ENCODE data around the gene ZBTB40. TPM values are rescaled to one million over a fixed set of nuclear protein-coding genes. Genes with fewer than 3 reads are reported as not detected.

ZBTB40 gene
- polyA plus RNA-seq, 2 of the 4 experiments (the other 2 are of a cell fraction): 6.2 to 7.0 TPM

GRCh38 chr1:22550021-22550420 lies 98.4 kb downstream of the ZBTB40 start:
- WGBS (ENCODE audit: missing lambda C conversion rate): 68% methylated on average over 10 of the region's 11 CpGs
- no peak for DNase-seq (ENCODE audit: low read depth in 1 of 2, low spot score in 1 of 2)
- FAIRE-seq: no peak
- Histone ChIP-seq H3K4me1 (no peaks in the 10 kb centered on the region), H3K9me3 (no peaks in the 10 kb centered on the region), H3K4me2 (no peak overlapping the region), H3K27ac (no peak overlapping the region), H3K4me3 (no peak overlapping the region)
- TF ChIP-seq JUNB (IDR thresholded peaks at IDR 0.05): no peak
- TF ChIP-seq ZC3H11A (IDR thresholded peaks at IDR 0.05): no peak
- TF ChIP-seq FOSL2 (IDR thresholded peaks at IDR 0.05): no peak
- no peak for TF ChIP-seq FOSL2 (CRISPR knock-in tag; IDR thresholded peaks at IDR 0.05)
- no peak for TF ChIP-seq RNF2 (IDR thresholded peaks at IDR 0.05; ENCODE audit: borderline replicate concordance, low read depth)
- TF ChIP-seq NPAS2 (CRISPR knock-in tag; IDR thresholded peaks at IDR 0.05; ENCODE audit: borderline replicate concordance): no peak
- no peak for TF ChIP-seq ESRRA (IDR thresholded peaks at IDR 0.05; ENCODE audit: borderline replicate concordance, low read length)
- no peak for TF ChIP-seq HEYL (CRISPR knock-in tag; IDR thresholded peaks at IDR 0.05)
- TF ChIP-seq CEBPB (IDR thresholded peaks at IDR 0.05): no peak
- TF ChIP-seq SMC3 (IDR thresholded peaks at IDR 0.05): no peak
- no peak for TF ChIP-seq BCL3 (IDR thresholded peaks at IDR 0.05)
- ATAC-seq: no peak
- ChIA-PET POLR2A (no interaction called here), CTCF (no interaction called here)

- FAIRE-seq (no peak), ATAC-seq (no peak), DNase-seq (ENCODE audit: low read depth in 1 of 2, low spot score in 1 of 2) (no peak)
- WGBS (ENCODE audit: missing lambda C conversion rate): 56% methylated on average over 12 of the region's 17 CpGs
- H3K4me1 ChIP-seq: no peaks in the 10 kb centered on the region
- H3K27ac ChIP-seq: no peak overlapping the region
- POLR2A ChIA-PET: no interaction called here
- H3K4me2 ChIP-seq: no peak overlapping the region
- CTCF ChIA-PET: no interaction called here
- no peaks in the 10 kb centered on the region for H3K9me3 ChIP-seq
- no peak overlapping the region for H3K4me3 ChIP-seq
- TF ChIP-seq MAX (IDR thresholded peaks at IDR 0.05): no peak
- TF ChIP-seq TFCP2L1 (CRISPR knock-in tag; IDR thresholded peaks at IDR 0.05): no peak
- TF ChIP-seq GATA3 (IDR thresholded peaks at IDR 0.05; ENCODE audit: borderline replicate concordance): no peak
- TF ChIP-seq HES2 (IDR thresholded peaks at IDR 0.05): no peak
- no peak for TF ChIP-seq ZFP36 (IDR thresholded peaks at IDR 0.05; ENCODE audit: borderline replicate concordance, partially characterized antibody)
- TF ChIP-seq MAFK (IDR thresholded peaks at IDR 0.05; ENCODE audit: partially characterized antibody): no peak
- no peak for TF ChIP-seq SREBF2 (IDR thresholded peaks at IDR 0.05)
- TF ChIP-seq JUNB (IDR thresholded peaks at IDR 0.05): no peak
- no peak for TF ChIP-seq HEYL (CRISPR knock-in tag; IDR thresholded peaks at IDR 0.05)
- TF ChIP-seq CHD2 (IDR thresholded peaks at IDR 0.05; ENCODE audit: low read length, partially characterized antibody): no peak
- TF ChIP-seq E2F6 (IDR thresholded peaks at IDR 0.05; ENCODE audit: borderline replicate concordance, low read depth): no peak
- no peak for TF ChIP-seq EHMT2 (IDR thresholded peaks at IDR 0.05; ENCODE audit: low read depth)
- no peak for TF ChIP-seq CEBPB (IDR thresholded peaks at IDR 0.05)
- TF ChIP-seq KDM1A (IDR thresholded peaks at IDR 0.05; ENCODE audit: low read depth): no peak
- no peak for TF ChIP-seq JUN (IDR thresholded peaks at IDR 0.05)
- no peak for TF ChIP-seq HOXA7 (CRISPR knock-in tag; IDR thresholded peaks at IDR 0.05)
These were observed 99.9 kb downstream of the ZBTB40 start for GRCh38 chr1:22551591-22551990.

GRCh38 chr1:22552021-22552420 lies 100.4 kb downstream of the ZBTB40 start:
- FAIRE-seq: no peak
- Histone ChIP-seq H3K4me3 (no peak overlapping the region), H3K4me2 (no peak overlapping the region), H3K9me3 (no peaks in the 10 kb centered on the region), H3K4me1 (no peaks in the 10 kb centered on the region), H3K27ac (no peak overlapping the region)
- WGBS (ENCODE audit: missing lambda C conversion rate): 10% methylated on average over 2 of the region's 5 CpGs
- CTCF ChIA-PET: no interaction called here
- no peak for DNase-seq (ENCODE audit: low read depth in 1 of 2, low spot score in 1 of 2)
- POLR2A ChIA-PET: no interaction called here
- no peak for ATAC-seq
- TF ChIP-seq FOSB (CRISPR knock-in tag; IDR thresholded peaks at IDR 0.05) (no peak), ATOH8 (CRISPR knock-in tag; IDR thresholded peaks at IDR 0.05; ENCODE audit: low read depth) (no peak), HOXB13 (CRISPR knock-in tag; IDR thresholded peaks at IDR 0.05; ENCODE audit: low read depth) (no peak), RFX5 (IDR thresholded peaks at IDR 0.05) (no peak), ZFP36 (IDR thresholded peaks at IDR 0.05; ENCODE audit: borderline replicate concordance, partially characterized antibody) (no peak), ZNF302 (CRISPR knock-in tag; IDR thresholded peaks at IDR 0.05) (no peak), ESRRA (IDR thresholded peaks at IDR 0.05; ENCODE audit: borderline replicate concordance, low read length) (no peak), ELK1 (IDR thresholded peaks at IDR 0.05; ENCODE audit: low read depth, low read length) (no peak), EP300 (IDR thresholded peaks at IDR 0.05) (no peak), E2F6 (IDR thresholded peaks at IDR 0.05; ENCODE audit: borderline replicate concordance, low read depth) (no peak), RCOR1 (IDR thresholded peaks at IDR 0.05; ENCODE audit: low read depth, low read length) (no peak), HDAC2 (IDR thresholded peaks at IDR 0.05) (no peak), JUNB (IDR thresholded peaks at IDR 0.05) (no peak), SMC3 (IDR thresholded peaks at IDR 0.05) (no peak)
